Stimulated activated naive CD4-positive, alpha-beta T cell (primary cell): ENCODE results near the gene SMYD3.
"Not testable (repeated sequence)": the region's sequence is repeated elsewhere in the genome, so short reads cannot be mapped to it uniquely, and the experiment has no call there.

Source experiments
- DNase-seq, 6 experiments: peaks; one replicate each; lab custom pipeline; 2025; lab: John Stamatoyannopoulos, UW

The SMYD3 gene

GRCh38 chr1:246071561-246071960, 435.5 kb downstream of the SMYD3 start:
- DNase-seq, result not testable (repeated sequence)

GRCh38 chr1:246069581-246069980, 437.5 kb downstream of the SMYD3 start:
- no peak for DNase-seq

GRCh38 chr1:246068619-246069509, 438.2 kb downstream of the SMYD3 start:
- DNase-seq, result no peak

GRCh38 chr1:246068217-246068512, 438.9 kb downstream of the SMYD3 start:
- no peak for DNase-seq

- no peak for DNase-seq
Observed at GRCh38 chr1:246067432-246068216, 439.5 kb downstream of the SMYD3 start.

GRCh38 chr1:246066573-246066972, 440.5 kb downstream of the SMYD3 start:
- no peak for DNase-seq

- no peak for DNase-seq
Observed at GRCh38 chr1:246065592-246065991, 441.5 kb downstream of the SMYD3 start.

GRCh38 chr1:246064891-246065290, 442.2 kb downstream of the SMYD3 start:
- DNase-seq, result no peak

- no peak for DNase-seq
Observed at GRCh38 chr1:246063013-246063616, 444.0 kb downstream of the SMYD3 start.

- no peak for DNase-seq
Observed at GRCh38 chr1:246058466-246058865, 448.6 kb downstream of the SMYD3 start.

- no peak for DNase-seq
Observed at GRCh38 chr1:246052603-246053002, 454.5 kb downstream of the SMYD3 start.

- no peak for DNase-seq
Observed at GRCh38 chr1:246051909-246052518, 455.1 kb downstream of the SMYD3 start.

- DNase-seq, result no peak
Observed at GRCh38 chr1:246048693-246049092, 458.4 kb downstream of the SMYD3 start.

GRCh38 chr1:246043556-246043955, 463.5 kb downstream of the SMYD3 start:
- no peak for DNase-seq

- no peak for DNase-seq
Observed at GRCh38 chr1:246041360-246041759, 465.7 kb downstream of the SMYD3 start.

- no peak for DNase-seq
Observed at GRCh38 chr1:246040200-246040890, 466.7 kb downstream of the SMYD3 start.

- DNase-seq, result no peak
Observed at GRCh38 chr1:246039584-246039983, 467.5 kb downstream of the SMYD3 start.

- DNase-seq, result no peak
Observed at GRCh38 chr1:246037832-246038231, 469.2 kb downstream of the SMYD3 start.

GRCh38 chr1:246036175-246036574, 470.9 kb downstream of the SMYD3 start:
- DNase-seq, result no peak

GRCh38 chr1:246035060-246035541, 472.0 kb downstream of the SMYD3 start:
- no peak for DNase-seq

- DNase-seq, result no peak
Observed at GRCh38 chr1:246034630-246035029, 472.4 kb downstream of the SMYD3 start.

GRCh38 chr1:246032984-246033383, 474.1 kb downstream of the SMYD3 start:
- no peak for DNase-seq
